Central memory CD8-positive, alpha-beta T cell (primary cell): ENCODE measurements around the gene SH3GLB2.
A peak's percentile ranks its signal among the peaks of the same experiment; 100 is the strongest.
"Not testable (repeated sequence)": the region's sequence is repeated elsewhere in the genome, so short reads cannot be mapped to it uniquely, and the experiment has no call there.

Experiments used
- ATAC-seq: fragments of 150-1000 bp; cut with Tn5 transposase; replicated peaks from 2 replicates; pipeline ENCODE4 v1.10.0; 2022; ENCODE audit warnings: mild to moderate bottlenecking, moderate FRiP score, moderate number of reproducible peaks; ENCODE audit not compliant: poor library complexity, severe bottlenecking; ENCODE audit errors: extremely low read depth
- DNase-seq, 2 donors: peaks; one replicate each; pipeline ENCODE4 v3.0.0; 2021; ENCODE audit warnings: low spot score in 2 of 2
- H3K27ac Mint-ChIP-seq: one replicate; pipeline ENCODE4 v1.8.0; 2022; ENCODE audit warnings: low read depth, mild to moderate bottlenecking, moderate library complexity, mixed read lengths
- H3K27me3 Mint-ChIP-seq: one replicate; pipeline ENCODE4 v1.8.0; 2022; ENCODE audit warnings: mixed read lengths
- H3K36me3 Mint-ChIP-seq: one replicate; pipeline ENCODE4 v1.8.0; 2022; ENCODE audit warnings: mild to moderate bottlenecking, moderate library complexity, mixed read lengths; ENCODE audit not compliant: insufficient read depth
- H3K4me1 Mint-ChIP-seq: one replicate; pipeline ENCODE4 v1.8.0; 2022; ENCODE audit warnings: mixed read lengths
- H3K4me3 Mint-ChIP-seq: one replicate; pipeline ENCODE4 v1.8.0; 2022; ENCODE audit warnings: mild to moderate bottlenecking, moderate library complexity, mixed read lengths
- H3K9me3 Mint-ChIP-seq: one replicate; pipeline ENCODE4 v1.8.0; 2022; ENCODE audit warnings: mixed read lengths

SH3GLB2 gene

DNA sequence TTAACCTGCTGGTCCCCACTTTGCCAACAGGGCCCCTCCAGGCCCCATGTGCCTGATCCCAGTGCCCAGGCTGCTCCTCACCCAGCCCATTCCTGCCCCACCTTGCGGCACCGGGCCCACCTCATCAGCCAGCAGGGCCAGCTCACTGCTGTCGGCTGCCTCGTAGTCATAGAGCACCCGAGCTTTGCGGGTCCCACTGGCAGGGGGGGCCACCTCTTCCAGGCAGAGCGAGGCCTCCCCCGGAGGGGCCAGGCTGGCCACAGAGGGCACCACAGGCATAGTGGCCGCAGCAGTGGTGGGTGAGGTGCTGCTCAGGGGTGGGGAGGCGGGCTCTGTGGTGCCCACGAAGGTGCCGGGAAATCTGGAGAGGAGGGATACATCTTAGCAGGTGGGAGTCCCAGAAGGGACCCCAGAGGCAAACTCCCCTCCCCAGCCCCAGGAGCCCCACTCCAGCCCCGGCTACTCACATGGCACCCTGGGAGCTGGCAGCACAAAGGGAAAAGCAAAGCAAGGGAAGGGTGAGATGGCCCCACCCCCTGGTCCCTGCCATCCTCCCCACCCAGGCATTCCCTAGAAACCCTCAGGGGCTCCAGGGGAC, 19.0 kb downstream of the SH3GLB2 start:
- Mint-ChIP-seq H3K9me3 (no peaks in the 10 kb centered on the region), H3K4me3 (no peak overlapping the region), H3K27ac (no peak overlapping the region), H3K36me3 (peaks cover 11% of the 10 kb centered on the region), H3K4me1 (no peaks in the 10 kb centered on the region), H3K27me3 (no peaks in the 10 kb centered on the region)
- no peak for ATAC-seq
- no peak for DNase-seq

GRCh38 chr9:129008469-129008965, 19.6 kb downstream of the SH3GLB2 start:
- ATAC-seq: no peak
- peaks cover 15% of the 10 kb centered on the region for H3K36me3 Mint-ChIP-seq
- no peaks in the 10 kb centered on the region for H3K27me3 Mint-ChIP-seq

GRCh38 chr9:129007766-129008468, 20.2 kb downstream of the SH3GLB2 start:
- H3K27me3 Mint-ChIP-seq: no peaks in the 10 kb centered on the region
- H3K4me3 Mint-ChIP-seq: no peak overlapping the region
- no peaks in the 10 kb centered on the region for H3K9me3 Mint-ChIP-seq
- H3K36me3 Mint-ChIP-seq: peaks cover 16% of the 10 kb centered on the region
- H3K4me1 Mint-ChIP-seq: no peaks in the 10 kb centered on the region
- ATAC-seq (no peak), DNase-seq (no peak)
- no peak overlapping the region for H3K27ac Mint-ChIP-seq

More at GRCh38 chr9:129008469-129008965, 19.6 kb downstream of the SH3GLB2 start:
- Mint-ChIP-seq H3K9me3 (no peaks in the 10 kb centered on the region), H3K27ac (no peak overlapping the region), H3K4me1 (no peaks in the 10 kb centered on the region), H3K4me3 (no peak overlapping the region)
- DNase-seq: no peak

DNA sequence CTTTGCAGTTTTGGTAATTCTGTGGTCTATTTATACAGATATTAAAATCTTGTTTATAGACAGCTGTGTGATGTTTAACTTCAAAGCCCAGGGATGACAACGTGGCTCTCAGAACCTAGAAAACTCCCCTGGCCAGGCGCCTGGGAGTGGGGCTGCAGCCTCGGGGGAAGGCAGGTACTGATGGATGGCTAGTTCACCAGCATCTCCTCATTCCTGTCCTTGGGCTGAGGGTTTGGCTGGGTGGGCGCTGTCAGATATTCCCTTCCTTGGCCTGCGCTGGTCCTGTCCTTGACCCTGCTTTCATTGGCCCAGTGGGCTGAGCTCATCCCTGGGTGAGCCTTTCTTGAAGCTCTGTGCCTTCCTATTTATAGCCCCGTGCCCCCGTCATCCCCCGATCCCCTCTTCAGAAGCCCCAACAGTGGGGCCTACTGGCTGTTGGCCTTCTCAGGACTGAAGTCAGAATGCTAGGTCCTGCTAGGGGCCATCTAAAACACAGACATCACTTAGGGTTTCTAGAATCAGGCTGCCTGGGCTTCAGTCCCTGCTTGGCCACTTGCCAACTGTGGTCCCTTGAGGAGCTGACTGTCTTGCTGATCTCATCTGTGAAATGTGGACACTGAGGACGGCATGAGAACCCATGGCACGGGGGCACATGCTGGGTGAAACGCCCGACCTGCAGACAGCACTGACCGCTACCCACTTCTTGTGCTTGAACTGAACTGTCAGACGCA, 20.9 kb downstream of the SH3GLB2 start:
- DNase-seq (no peak), ATAC-seq (no peak)
- no peak overlapping the region for H3K4me3 Mint-ChIP-seq
- peak overlapping the region; percentile 14 for H3K27ac Mint-ChIP-seq
- H3K36me3 Mint-ChIP-seq: peaks cover 22% of the 10 kb centered on the region
- H3K9me3 Mint-ChIP-seq: no peaks in the 10 kb centered on the region
- H3K4me1 Mint-ChIP-seq: no peaks in the 10 kb centered on the region
- H3K27me3 Mint-ChIP-seq: no peaks in the 10 kb centered on the region

- no peaks in the 10 kb centered on the region for H3K4me1 Mint-ChIP-seq
- H3K4me3 Mint-ChIP-seq: no peak overlapping the region
- H3K27me3 Mint-ChIP-seq: no peaks in the 10 kb centered on the region
- DNase-seq: no peak
- peak; percentile 64 for ATAC-seq
- H3K36me3 Mint-ChIP-seq: peaks cover 22% of the 10 kb centered on the region
- H3K9me3 Mint-ChIP-seq: no peaks in the 10 kb centered on the region
- peak overlapping the region; percentile 14 for H3K27ac Mint-ChIP-seq
Observed at GRCh38 chr9:129006328-129007034, 21.6 kb downstream of the SH3GLB2 start.

DNA sequence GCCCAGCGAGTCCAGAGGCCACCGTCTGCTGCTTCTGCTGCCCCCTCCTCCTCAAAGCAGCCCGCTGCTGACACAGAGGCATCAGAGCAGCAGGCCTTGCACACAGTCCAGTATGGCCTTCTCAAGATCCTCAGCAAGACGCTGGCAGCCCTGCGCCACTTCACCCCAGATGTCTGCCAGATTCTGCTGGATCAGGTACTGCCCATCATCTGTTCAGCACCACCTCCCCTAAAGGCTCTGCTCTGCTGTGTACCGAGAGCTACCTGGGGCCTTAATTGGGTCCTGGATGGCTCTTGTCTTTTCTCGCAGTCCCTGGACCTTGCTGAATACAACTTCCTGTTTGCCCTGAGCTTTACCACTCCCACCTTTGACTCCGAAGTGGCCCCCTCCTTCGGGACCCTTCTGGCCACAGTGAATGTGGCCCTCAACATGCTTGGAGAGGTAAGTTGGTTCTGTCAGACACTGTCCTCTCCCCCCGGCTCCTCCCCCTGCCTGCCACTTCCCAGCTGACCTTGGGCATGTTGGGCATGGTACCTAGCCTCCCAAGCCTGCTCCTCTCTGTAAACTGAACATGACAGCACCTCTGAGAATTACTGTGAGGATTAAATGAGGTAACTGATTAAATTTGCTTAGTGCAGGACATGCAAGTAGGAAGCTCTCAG, 22.7 kb downstream of the SH3GLB2 start:
- peaks cover 29% of the 10 kb centered on the region for H3K36me3 Mint-ChIP-seq
- H3K4me3 Mint-ChIP-seq: no peak overlapping the region
- H3K27ac Mint-ChIP-seq: no peak overlapping the region
- no peaks in the 10 kb centered on the region for H3K9me3 Mint-ChIP-seq
- no peaks in the 10 kb centered on the region for H3K4me1 Mint-ChIP-seq
- ATAC-seq: no peak
- no peak for DNase-seq
- H3K27me3 Mint-ChIP-seq: no peaks in the 10 kb centered on the region

GRCh38 chr9:129004173-129004572, 24.0 kb downstream of the SH3GLB2 start:
- H3K27me3 Mint-ChIP-seq, DNase-seq, ATAC-seq, H3K27ac Mint-ChIP-seq, H3K9me3 Mint-ChIP-seq, H3K4me3 Mint-ChIP-seq, H3K4me1 Mint-ChIP-seq: not testable (repeated sequence)
- peaks cover 36% of the 10 kb centered on the region for H3K36me3 Mint-ChIP-seq

DNA sequence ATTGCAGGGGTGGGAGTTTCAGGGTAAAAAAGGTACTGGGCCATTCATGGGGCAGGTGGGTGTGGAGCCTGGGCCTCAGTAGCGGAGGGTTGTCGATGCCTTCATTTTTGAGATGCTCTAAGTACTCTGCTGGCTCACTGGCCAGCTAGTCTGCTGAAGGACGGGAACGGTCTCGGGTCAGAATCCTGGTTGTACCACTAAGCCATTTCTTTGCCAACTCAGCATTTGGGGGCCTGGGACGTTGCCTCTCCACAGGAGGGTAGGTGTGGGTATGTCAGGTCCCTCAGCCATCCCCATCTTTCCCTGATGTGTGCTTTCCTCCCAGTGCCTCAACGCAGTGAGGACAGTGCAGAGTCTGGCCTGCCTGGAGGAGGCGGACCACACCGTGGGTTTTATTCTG, 25.1 kb downstream of the SH3GLB2 start:
- DNase-seq (no peak), ATAC-seq (no peak)
- no peak overlapping the region for H3K27ac Mint-ChIP-seq
- H3K4me3 Mint-ChIP-seq: no peak overlapping the region
- peaks cover 42% of the 10 kb centered on the region for H3K36me3 Mint-ChIP-seq
- no peaks in the 10 kb centered on the region for H3K27me3 Mint-ChIP-seq
- no peaks in the 10 kb centered on the region for H3K9me3 Mint-ChIP-seq
- H3K4me1 Mint-ChIP-seq: no peaks in the 10 kb centered on the region

DNA sequence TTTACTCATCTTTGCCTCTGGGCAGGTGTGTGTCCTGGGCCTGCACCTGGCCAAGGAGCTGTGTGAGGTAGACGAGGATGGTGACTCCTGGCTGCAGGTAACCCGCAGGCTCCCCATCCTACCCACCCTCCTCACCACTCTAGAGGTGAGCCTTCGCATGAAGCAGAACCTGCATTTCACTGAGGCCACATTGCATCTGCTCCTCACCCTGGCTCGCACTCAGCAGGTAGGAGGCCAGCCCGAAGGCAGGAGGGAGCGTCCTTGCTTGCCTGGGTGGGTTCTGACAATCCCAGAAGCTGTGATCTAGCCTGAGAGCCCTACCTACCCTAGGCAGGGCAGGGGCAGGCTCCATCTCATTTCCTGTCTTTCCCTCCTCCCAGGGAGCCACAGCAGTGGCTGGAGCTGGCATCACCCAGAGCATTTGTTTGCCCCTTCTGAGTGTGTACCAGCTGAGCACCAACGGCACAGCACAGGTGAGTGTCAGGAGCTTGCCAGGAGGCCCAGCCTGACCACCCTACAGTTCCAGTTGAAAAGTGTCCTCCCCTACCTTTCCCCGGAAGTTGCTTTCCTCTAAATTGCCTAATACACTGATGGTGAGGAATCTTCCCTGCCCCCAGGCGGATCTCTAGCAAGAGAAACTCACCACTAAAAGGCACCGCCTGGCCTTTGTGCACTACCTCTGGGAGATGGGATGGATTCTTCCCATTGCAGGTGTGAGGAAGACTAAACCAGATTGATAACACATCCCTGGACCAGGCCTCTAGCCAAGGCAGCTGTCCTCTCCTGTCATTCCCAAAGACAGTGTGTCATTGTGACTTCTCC, 26.4 kb downstream of the SH3GLB2 start:
- no peak overlapping the region for H3K27ac Mint-ChIP-seq
- H3K27me3 Mint-ChIP-seq: no peaks in the 10 kb centered on the region
- no peak for DNase-seq
- no peak overlapping the region for H3K4me3 Mint-ChIP-seq
- ATAC-seq: no peak
- peaks cover 54% of the 10 kb centered on the region for H3K36me3 Mint-ChIP-seq
- H3K9me3 Mint-ChIP-seq: no peaks in the 10 kb centered on the region
- no peaks in the 10 kb centered on the region for H3K4me1 Mint-ChIP-seq

DNA sequence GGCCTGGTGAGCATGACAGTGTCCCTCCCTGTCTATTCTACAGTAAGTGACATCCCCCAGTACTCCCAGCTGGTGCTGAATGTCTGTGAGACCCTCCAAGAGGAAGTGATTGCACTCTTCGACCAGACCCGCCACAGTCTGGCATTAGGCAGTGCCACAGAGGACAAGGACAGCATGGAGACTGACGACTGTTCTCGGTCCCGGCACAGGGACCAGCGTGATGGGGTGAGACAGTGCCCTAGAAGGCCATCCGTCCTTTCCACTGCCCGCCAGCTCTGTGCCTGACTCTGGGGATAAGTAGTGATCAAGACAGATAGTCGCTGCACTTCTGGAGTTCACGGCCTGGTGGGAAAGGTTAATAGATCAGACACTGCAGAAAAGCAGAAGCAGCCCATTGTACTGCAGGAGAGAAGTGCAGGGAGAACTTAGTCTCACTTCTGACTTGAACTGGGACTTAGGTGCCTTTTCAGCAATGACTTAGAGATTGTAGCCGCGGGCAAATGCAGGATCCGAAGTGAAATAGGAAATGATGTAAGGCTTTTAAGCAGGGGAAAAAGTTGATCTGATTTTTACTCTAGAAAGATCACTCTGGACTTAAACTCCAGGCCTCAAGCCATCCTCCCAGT, 28.4 kb downstream of the SH3GLB2 start:
- Mint-ChIP-seq H3K4me3 (no peak overlapping the region), H3K27me3 (no peaks in the 10 kb centered on the region), H3K27ac (no peak overlapping the region), H3K4me1 (no peaks in the 10 kb centered on the region), H3K9me3 (no peaks in the 10 kb centered on the region), H3K36me3 (peaks cover 68% of the 10 kb centered on the region)
- ATAC-seq (no peak), DNase-seq (no peak)

DNA sequence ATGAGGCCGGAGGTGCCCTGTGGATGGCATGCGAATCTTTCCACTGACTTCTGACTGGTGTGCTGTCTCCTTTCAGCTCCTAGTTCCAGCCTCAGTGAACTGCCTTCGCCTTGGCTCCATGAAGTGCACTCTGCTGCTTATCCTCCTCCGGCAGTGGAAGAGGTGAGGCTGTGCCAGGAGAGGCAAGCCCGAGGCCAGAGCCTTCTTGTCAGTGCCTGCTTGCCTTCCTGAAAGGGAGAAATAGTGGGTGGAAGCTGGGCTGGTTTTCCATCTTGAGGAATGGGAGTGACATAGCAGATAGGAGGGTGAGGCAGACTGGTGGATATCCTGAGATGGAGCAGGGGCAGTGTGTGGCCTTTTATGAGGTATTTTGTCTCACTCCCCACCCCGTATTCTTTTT, 29.7 kb downstream of the SH3GLB2 start:
- DNase-seq: no peak
- H3K27me3 Mint-ChIP-seq: no peaks in the 10 kb centered on the region
- H3K4me3 Mint-ChIP-seq: no peak overlapping the region
- no peaks in the 10 kb centered on the region for H3K9me3 Mint-ChIP-seq
- no peak overlapping the region for H3K27ac Mint-ChIP-seq
- H3K36me3 Mint-ChIP-seq: peaks cover 71% of the 10 kb centered on the region
- H3K4me1 Mint-ChIP-seq: no peaks in the 10 kb centered on the region
- no peak for ATAC-seq
